ENCODE data around the gene RNASE9. TPM values are rescaled to one million over a fixed set of nuclear protein-coding genes. Genes with fewer than 3 reads are reported as not detected.

The RNASE9 gene
- total RNA-seq, 1 donor from 2014 or later = not detected

GRCh38 chr14:20557212-20557542, 3.7 kb downstream of the RNASE9 start:
- Mint-ChIP-seq H3K9me3 (ENCODE audit: low read depth) (no peaks in the 10 kb centered on the region), H3K4me1 (ENCODE audit: low read depth) (no peaks in the 10 kb centered on the region), H3K4me3 (ENCODE audit: unreplicated experiment) (no peak overlapping the region), H3K27me3 (ENCODE audit: low read depth) (peaks cover 9% of the 10 kb centered on the region), H3K36me3 (ENCODE audit: low read depth) (no peaks in the 10 kb centered on the region), H3K27ac (ENCODE audit: unreplicated experiment) (no peak overlapping the region)
- TF ChIP-seq CTCF (IDR thresholded peaks at IDR 0.05) = no peak
- DNase-seq (ENCODE audit: low spot score) = no peak

GRCh38 chr14:20556500-20557211, 4.2 kb downstream of the RNASE9 start:
- no peak for DNase-seq (ENCODE audit: low spot score)
- no peaks in the 10 kb centered on the region for H3K36me3 Mint-ChIP-seq (ENCODE audit: low read depth)
- no peak overlapping the region for H3K4me3 Mint-ChIP-seq (ENCODE audit: unreplicated experiment)
- peaks cover 9% of the 10 kb centered on the region for H3K27me3 Mint-ChIP-seq (ENCODE audit: low read depth)
- no peaks in the 10 kb centered on the region for H3K9me3 Mint-ChIP-seq (ENCODE audit: low read depth)
- no peak overlapping the region for H3K27ac Mint-ChIP-seq (ENCODE audit: unreplicated experiment)
- no peaks in the 10 kb centered on the region for H3K4me1 Mint-ChIP-seq (ENCODE audit: low read depth)
- TF ChIP-seq CTCF (IDR thresholded peaks at IDR 0.05) = no peak

- no peak for TF ChIP-seq CTCF (IDR thresholded peaks at IDR 0.05)
- no peak for DNase-seq (ENCODE audit: low spot score)
- Mint-ChIP-seq H3K9me3 (ENCODE audit: low read depth) (no peaks in the 10 kb centered on the region), H3K4me3 (ENCODE audit: unreplicated experiment) (no peak overlapping the region), H3K4me1 (ENCODE audit: low read depth) (no peaks in the 10 kb centered on the region), H3K27ac (ENCODE audit: unreplicated experiment) (no peak overlapping the region), H3K27me3 (ENCODE audit: low read depth) (peaks cover 9% of the 10 kb centered on the region), H3K36me3 (ENCODE audit: low read depth) (no peaks in the 10 kb centered on the region)
Observed at GRCh38 chr14:20555845-20556244, 5.0 kb downstream of the RNASE9 start.

- TF ChIP-seq CTCF (IDR thresholded peaks at IDR 0.05) = no peak
- H3K36me3 Mint-ChIP-seq (ENCODE audit: low read depth) = no peaks in the 10 kb centered on the region
Observed at GRCh38 chr14:20553024-20553423, 7.8 kb downstream of the RNASE9 start.

GRCh38 chr14:20551606-20552005, 9.2 kb downstream of the RNASE9 start:
- DNase-seq (ENCODE audit: low spot score) = no peak
- H3K4me1 Mint-ChIP-seq (ENCODE audit: low read depth) = no peaks in the 10 kb centered on the region
- H3K9me3 Mint-ChIP-seq (ENCODE audit: low read depth) = no peaks in the 10 kb centered on the region
- no peak for TF ChIP-seq CTCF (IDR thresholded peaks at IDR 0.05)
- H3K36me3 Mint-ChIP-seq (ENCODE audit: low read depth) = no peaks in the 10 kb centered on the region
- H3K27me3 Mint-ChIP-seq (ENCODE audit: low read depth) = peaks cover 6% of the 10 kb centered on the region
- H3K4me3 Mint-ChIP-seq (ENCODE audit: unreplicated experiment) = no peak overlapping the region
- no peak overlapping the region for H3K27ac Mint-ChIP-seq (ENCODE audit: unreplicated experiment)

More at GRCh38 chr14:20553024-20553423, 7.8 kb downstream of the RNASE9 start:
- H3K27ac Mint-ChIP-seq (ENCODE audit: unreplicated experiment) = no peak overlapping the region
- H3K9me3 Mint-ChIP-seq (ENCODE audit: low read depth) = no peaks in the 10 kb centered on the region
- H3K27me3 Mint-ChIP-seq (ENCODE audit: low read depth) = peaks cover 13% of the 10 kb centered on the region
- no peaks in the 10 kb centered on the region for H3K4me1 Mint-ChIP-seq (ENCODE audit: low read depth)
- DNase-seq (ENCODE audit: low spot score) = no peak
- H3K4me3 Mint-ChIP-seq (ENCODE audit: unreplicated experiment) = no peak overlapping the region

Measured in chondrocyte (in vitro differentiated cells).